Kasumi-1 (cell line): Measurements from ENCODE around the gene MRPL18.
"Not testable (repeated sequence)": the region's sequence is repeated elsewhere in the genome, so short reads cannot be mapped to it uniquely, and the experiment has no call there.

Source experiments
- DNase-seq, 2 experiments: peaks; one replicate each; lab custom pipeline; 2025; lab: John Stamatoyannopoulos, UW

Gene MRPL18

DNA sequence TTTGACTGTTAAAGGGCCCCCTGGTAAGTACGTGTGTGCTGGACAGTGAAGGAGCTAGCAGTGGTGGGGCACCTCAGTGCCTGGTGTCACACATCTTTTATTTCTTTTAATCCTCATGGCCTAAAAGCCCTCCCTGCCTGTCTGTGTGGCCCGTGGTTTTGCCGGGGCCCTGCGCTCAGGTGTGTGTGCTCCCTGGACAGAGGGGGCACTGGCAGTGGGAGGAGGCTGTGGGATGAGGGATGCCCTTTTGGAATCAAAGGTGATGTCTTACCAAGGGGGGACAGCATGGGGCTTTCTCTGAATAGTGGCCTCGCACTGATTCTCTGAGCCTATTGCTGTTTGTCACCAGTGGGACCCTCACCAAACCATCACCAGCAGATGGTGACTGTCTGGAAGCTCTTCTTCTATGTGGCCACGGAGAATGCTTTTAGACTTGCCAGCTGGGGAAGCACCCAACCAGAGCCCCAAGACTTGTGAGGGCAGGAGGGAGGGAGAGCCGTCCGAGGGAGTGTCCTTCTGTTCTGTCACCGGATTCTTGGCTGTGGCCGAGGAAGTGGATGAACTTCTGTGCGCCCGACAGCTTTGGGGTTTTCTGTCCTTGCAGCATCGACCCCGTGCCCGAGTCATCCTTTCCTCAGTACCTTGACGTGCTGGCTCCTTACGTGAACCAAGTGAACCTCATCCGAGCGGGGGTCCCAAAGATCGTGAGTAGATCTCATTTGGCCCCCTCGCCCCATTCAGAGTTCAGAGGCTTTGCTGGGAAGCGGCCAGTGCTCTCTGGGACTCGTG, 27.9 kb downstream of the MRPL18 start:
- no peak for DNase-seq

DNA sequence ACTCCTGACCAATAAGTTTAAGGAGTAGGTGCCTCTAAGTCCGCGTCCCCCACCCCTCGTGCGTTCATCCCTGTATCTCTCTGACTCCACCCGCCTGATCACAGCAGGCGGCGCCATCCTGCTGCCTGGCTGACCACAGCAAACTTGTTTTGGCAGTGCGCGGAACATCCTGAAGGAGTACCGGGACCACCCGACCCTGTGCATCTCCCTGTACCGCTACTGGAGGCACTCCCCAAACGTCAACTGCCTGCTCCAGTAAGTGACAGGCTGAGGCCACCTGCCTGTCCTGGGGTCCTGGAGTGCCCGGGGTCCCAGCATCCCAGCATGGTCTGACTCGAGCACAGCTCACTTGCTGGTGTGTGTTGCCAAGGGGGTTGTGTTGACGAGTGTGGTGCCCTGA, 28.8 kb downstream of the MRPL18 start:
- DNase-seq = no peak

DNA sequence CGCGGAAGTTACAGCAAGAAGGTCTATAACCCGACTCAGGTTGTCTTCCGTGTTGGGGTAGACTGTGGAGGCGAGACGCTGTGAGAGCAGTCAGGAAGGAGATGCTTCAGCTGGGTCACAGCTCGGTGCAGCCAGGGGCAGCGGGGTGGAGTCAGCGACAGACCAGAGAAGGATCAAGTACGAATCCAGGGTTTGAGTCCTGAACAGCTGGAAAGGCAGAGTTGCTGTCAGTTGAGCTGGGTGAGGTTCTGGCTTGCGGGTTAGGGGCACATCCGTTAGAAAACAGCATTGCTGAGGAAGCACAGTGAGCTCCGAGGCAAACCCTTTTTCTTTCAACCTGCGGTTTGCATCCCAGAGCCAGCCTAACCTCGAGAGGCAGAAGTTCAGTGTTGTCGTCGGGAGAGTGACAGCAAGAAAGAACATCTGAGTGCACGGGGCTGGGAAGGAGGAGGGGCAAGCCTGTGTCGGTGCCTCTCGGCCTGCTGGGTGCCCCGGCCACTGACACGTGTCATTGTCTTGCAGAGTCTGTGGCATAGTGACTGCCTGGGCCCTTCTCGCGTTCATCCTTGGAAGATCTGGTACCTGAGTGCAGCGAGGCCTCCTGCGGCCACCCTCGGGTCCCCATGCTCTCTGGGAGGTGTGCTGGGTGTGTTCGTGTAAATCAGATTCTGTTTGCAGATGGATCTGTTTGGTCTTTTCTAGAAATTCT, 29.8 kb downstream of the MRPL18 start:
- peak; percentile 95 to 96 for DNase-seq

DNA sequence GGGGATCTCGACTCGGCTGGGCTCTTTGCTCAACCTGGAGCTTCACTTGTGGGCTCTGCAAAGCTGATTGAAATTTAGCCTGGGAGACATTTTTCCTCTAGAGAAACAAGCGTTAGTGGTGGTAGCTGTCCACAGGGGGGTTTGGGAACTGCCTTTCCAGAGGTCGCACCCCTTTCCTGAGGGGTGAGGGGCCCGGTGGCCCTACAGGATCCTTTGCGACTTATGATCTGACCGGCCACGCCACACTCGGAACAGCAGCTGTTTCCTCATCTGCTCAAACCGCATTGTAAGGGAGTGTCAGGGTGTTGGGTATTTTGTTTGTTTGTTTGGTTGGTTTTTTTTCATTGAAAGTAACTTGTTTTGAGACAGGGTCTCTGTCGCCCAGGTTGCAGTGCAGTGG, 30.9 kb downstream of the MRPL18 start:
- peak in 1 of 2 experiments; percentile 13 for DNase-seq

DNA sequence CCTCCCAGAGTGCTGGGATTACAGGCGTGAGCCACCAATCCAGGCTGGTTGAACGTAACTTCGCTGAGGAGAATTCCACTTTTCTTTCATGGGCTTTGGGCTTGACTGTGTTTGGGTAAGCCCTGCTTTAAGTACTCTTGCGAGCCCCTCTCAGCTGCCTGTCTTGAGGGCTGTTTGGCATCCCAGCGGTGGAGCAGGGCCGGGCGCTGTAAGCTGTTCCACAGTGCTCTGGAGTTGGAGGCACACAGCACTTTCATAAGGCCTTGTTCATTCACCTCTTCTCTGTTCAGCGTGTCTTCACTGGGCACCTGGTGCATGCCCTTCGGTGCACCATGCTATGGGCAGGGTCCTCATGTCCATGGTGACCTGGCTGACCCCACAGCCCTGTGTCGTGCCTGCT, 31.5 kb downstream of the MRPL18 start:
- DNase-seq = no peak

DNA sequence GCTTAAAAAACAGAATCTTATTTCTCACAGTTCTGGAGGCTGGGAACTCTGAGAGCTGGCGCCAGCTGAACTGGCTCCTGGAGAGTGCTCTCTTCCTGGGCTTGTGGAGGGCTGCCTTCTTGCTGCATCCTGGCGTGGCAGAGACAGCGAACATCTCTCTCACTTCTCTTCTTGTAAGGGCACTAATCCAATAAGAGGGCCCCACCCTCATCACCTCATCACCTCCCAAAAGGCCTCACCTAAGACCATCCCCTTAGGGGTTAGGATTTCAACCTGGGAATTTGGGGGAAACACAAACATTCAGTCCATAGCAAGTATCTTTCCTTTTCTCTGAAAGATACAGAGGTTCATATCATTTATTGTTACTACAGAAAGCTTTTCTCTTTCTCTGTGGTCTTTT, 33.7 kb downstream of the MRPL18 start:
- no peak for DNase-seq

DNA sequence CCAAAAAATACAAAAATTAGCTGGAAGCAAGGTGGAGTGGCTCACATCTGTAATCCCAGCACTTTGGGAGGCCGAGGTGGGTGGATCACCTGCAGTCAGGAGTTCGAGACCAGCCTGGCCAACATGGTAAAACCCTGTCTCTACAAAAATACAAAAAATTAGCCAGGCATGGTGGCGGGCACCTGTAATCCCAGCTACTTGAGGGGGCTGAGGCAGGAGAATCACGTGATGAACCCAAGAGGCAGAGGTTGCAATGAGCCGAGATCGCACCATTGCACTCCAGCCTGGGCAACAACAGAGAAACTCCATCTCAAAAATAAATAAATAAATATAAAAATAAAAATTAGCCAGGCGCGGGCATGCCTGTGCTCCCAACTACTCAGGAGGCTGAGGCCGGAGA, 34.4 kb downstream of the MRPL18 start:
- not testable (repeated sequence) for DNase-seq

DNA sequence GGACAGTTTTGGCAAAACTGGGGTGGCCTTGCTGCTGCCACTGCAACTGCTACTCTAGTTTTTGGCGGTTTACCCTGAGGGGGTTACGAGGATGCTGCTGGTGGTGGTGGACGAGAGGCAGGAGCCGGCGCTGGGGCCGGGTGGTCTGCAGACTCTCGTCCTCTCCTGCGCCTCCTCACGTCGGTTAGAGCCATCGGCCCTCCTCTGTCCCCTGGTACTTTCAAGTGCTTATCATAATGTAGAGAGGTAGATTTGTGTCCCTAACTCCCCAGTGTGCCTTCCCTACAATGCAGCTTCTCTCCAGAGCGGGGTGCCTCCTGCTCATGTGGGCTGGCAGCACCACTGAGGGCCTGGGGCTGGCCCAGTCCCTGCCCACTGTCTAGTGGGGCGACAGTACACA, 35.7 kb downstream of the MRPL18 start:
- DNase-seq = no peak

DNA sequence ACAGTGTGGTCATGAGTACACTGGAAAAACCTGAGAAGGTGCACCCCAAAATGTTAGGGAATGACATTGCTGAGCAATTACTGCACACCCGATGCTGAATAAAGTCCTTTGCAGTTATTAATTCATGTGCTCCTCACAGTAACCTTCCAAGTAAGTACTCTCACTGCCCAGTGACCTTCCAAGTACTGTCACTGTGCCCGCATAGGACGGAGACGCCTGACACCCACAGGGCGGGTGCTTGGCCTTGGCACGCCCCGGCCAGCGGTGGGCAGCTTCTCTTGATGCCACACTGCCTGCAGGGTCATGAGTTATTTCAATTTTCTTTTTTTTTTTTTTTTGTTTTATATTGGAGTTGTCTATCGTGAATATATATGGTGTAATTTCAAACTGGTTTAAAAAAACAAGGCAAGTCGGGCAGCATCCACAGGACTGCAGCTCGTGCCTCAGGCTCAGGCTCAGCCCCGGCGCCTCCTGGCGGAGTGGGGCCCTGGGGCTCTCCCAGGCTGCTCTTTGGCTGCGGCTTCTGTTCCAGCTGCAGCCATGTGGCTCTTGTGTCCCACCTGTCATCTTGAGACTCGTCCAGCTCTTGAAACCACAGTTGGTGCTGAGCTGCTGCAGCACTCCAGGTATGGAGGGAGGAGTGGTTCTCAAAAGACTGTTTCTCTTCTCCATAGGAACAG, 36.8 kb downstream of the MRPL18 start:
- DNase-seq = no peak

DNA sequence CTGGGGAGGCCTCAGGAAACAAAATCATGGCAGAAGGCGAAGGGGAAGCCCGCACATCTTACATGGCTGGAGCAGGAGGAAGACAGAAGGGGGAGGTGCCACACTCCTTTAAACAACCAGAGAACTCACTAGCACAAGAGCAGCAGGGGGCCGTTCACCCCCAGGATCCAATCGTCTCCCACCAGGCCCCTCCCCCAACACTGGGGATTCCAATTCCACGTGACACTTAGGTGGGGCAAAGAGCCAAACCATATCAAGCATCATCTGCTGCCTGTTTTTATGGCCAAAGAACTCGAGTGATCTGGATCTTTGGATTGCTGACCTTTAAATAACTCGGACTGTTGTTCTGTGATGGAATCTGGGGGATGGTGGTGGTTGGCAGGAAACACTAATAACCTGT, 37.8 kb downstream of the MRPL18 start:
- no peak for DNase-seq

DNA sequence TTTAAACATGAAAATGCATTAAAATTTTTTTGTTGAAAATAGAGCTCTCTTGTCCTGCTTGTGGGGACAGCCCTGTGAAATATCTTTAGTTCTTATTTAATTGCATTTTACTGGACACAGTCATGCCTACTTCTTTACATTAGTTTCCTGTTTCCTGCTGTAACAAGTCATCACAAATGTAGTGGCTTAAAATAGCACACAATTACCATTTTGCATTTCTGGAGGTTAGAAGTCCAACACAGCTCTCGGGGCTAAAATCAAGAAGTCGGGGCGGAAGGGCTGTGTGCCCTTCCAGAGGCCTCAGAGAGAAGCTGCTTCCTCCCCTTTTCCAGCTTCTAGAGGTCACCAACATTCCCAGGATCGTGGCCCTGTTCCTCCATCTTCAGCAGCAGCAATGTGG, 39.3 kb downstream of the MRPL18 start:
- peak; percentile 73 to 82 for DNase-seq

DNA sequence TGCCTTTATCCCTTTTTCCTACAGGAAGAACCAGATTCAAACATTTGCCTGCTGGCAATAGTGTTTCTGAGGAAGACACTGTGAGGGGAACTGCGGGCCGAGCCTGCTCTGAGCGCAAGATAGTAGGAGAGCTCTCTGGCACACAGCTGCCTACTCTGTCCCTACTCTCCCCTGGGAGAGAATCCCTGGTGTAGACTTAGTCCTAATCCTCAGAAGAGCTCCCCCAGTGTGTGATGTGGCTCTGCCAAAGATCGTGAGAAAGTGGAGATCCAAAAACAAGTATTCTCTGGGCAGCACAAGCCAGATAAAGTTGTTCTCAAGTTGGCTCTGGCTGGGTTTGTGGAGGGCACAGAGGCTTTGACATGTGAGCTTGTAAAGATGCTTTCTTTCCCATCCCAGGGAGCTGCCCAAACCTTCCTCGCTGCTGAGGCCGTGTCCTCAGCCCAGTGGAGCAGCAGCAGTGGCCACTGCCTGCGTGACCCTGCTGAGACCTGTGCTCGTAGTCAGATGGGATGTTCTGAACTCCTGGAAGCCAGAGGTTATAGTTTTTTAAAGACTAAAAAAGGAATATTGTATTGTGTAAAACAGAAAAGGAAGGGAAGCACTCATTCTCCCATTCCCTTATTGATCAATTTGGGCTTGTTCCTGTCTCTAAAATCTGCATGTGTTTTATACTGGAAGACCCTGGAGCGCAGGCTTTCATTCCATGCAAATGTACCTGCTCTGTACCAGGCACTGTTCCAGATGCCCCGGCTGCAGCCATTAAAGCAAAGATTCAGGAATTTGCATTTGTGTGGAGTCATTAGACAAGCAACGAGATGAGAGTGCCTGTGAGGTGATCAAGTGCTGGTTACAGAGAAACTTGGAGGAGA, 40.5 kb downstream of the MRPL18 start:
- no peak for DNase-seq

DNA sequence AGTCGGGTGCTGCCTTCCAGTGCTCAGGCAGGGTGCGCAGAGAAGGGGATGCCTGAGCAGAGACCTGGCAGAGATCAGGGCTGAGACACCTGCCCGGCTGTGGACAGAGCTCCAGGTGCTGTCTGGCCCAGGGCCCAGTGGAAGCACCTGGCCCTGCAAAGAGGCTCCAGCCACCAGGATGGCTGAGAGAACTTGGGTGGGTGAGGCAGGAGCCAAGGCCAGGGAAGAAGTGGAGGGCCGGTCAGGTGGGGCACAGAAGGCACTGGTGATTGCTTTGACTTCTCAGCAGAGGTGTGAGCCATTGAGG, 41.1 kb downstream of the MRPL18 start:
- DNase-seq = no peak

DNA sequence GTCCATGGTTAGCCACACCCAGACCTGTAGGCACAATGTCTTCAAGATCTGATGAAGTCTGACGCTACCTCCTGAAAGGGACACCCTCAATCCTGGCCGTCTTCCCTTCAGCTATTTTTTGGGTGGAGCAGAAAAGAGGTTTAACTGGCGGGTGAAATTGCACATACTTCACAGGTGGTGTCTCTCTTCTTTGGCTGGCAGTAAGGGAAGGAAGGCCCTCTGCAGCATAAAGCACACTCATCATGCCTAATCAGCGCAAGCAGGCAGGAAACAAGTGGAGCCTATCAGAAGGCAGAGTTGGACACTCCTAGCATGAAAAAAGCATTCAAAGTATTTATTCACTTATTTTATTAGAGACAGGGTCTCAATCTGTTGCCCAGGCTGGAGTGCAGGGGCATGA, 42.7 kb downstream of the MRPL18 start:
- no peak for DNase-seq

DNA sequence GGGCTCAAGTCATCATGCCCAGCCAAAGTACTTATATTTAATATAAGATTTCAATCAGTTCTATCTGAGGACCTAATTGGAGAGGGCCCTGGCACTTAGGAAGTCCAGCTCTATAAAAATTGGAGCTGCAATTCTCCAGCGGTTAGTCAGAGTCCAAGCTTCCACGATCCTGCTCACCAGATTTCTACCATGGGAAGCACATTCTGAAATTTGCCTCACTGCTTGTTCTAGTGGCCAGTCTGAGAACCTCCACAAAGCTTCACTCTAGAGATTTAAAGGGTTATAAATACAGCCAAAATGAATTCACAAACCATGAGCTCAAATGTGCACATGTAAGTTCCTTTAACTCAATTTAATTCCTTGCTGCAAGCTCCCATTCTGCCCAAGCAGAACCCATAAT, 43.3 kb downstream of the MRPL18 start:
- DNase-seq = peak in 1 of 2 experiments; percentile 28

DNA sequence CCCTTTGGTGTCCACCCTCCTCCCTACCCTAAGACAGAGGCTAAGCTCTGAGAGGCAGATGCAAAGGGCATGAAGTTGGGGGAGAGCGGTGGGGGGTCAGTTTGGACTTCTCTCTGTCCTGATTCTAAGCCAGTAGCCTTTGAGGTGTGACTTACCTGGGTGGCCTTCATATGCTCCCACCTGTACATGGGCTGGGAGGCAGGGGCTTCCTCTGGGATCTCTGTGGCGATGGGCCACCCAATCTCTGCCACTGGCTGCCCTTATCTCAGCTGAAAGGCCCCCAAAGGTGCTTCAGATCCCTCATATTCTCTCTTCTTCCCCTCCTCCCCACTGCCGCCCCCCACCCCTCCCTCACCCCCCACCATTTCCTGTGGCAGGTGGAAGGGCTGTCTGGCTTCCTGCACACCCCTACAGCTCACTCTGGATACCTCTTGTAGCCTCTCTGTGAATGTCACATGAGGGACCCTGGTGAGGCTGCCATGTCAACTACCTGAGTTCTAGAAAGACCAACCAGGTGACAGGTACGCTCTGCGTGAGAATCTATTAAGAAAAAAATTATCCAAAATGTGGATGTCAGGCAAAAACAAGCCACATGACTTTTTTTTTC, 43.8 kb downstream of the MRPL18 start:
- no peak for DNase-seq

DNA sequence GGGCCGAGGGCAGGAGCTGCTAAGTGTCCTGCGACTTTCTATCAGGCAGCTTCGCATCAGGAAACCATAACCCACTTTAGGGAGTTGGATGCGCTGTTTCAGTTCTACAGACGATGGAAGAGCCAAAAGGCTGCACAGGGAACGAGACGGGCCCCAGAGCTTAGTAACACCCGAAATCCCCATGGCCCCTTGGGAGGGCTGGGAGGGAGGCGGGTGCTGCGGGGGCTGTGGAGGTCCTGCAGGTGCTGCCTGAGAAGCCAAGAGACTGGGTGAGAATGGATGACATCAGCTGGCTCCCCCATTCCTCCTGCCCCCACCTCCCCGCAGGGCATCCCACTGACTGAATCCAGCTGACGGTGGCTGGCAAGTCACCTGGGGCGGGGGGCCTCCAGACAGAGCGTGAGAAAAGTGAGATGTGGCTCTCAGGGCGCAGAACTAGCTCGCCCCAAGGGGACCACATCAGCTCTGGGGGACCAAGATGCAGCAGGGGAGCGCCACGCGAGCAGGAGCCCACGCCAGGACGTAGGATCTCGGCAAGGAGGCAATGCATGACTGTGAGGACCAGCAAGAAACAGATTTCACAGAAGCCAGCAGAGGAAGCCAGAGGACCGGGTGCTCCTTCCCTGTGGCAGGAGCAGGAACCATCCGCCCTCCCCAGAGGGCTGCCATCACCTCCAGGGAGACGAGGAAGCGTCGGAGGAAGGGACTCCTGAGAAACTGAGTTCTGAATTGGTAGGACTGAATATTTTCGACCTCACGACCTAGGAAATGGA, 46.6 kb downstream of the MRPL18 start:
- DNase-seq = no peak

DNA sequence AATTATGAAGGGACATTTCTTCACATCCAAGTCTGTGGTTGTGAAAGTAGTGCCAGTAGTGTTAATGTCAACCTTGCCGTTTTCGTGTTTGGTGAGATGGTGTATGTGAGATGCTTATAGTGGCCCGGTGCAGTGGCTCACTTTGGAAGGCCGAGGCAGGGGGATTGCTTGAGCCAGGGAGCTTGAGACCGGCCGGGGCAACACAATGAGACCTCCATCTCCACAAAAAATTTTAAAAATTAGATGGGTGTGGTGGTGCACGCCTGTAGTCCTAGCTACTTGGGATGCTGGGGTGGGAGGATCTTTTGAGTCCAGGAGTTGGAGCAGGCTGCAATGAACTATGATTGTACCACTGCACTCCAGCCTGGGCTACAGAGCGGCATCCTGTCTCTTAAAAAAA, 47.2 kb downstream of the MRPL18 start:
- no peak for DNase-seq

DNA sequence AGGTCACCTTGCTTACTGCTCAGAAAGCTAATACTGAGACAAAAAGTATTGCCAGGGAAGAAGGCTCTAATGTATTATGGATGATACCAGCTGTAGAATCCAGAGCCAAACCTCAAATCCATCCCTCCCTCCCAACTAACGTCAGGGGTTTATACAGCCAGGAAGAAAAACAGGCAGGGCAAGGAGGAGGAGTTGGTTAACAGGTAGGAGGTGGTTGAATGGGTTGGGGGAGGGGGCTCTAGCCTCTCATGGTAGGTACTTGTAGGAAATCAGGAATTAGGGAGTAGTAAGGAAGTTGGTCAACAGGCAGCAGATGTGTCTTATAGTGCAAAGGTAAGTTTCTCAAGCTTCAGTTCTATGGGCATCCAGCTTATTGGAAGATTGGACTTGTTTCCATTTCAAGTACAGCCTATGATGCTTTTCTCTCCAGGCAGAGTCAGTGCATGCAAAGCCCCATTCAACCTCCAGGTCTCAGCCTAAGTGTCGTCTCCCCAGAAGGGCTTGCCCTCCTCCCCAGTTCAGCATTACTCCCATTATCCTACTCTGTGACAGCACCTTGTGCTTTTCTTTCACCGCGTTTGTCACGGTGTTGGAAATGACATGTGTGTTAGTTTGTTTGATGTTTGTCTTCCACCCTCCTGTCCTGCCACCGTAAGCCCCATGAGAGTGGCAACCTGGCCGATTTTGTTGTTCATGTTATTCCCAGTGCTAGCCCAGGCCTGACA, 47.9 kb downstream of the MRPL18 start:
- DNase-seq = no peak

DNA sequence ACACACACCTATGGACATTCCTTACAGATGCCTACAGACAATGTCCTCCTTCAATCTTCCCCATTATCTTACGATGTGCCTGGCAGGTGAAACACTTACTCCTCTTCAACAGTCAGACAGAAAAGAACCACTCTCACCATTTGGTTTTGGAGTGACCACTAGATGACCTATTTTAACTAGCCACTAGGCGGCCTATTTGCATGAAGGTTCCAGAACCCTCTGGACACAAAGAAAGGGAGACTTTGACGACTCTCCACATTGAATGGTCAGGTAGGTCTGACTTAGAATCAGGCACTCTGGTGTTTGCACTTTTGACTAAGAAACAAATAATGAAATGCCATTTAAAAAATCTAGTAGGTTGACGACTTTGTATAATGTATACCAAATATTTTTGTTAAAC, 51.8 kb downstream of the MRPL18 start:
- DNase-seq = no peak
